GM18498 (cell line): ENCODE measurements around the gene FBP1.
"Not testable (repeated sequence)": the region's sequence is repeated elsewhere in the genome, so short reads cannot be mapped to it uniquely, and the experiment has no call there.

Experiments
- ATAC-seq: cut with Tn5 transposase; IDR thresholded peaks from one replicate; pipeline ENCODE4 v1.9.1; 2021; ENCODE audit warnings: mild to moderate bottlenecking, moderate library complexity; ENCODE audit not compliant: unreplicated experiment

The FBP1 gene

DNA sequence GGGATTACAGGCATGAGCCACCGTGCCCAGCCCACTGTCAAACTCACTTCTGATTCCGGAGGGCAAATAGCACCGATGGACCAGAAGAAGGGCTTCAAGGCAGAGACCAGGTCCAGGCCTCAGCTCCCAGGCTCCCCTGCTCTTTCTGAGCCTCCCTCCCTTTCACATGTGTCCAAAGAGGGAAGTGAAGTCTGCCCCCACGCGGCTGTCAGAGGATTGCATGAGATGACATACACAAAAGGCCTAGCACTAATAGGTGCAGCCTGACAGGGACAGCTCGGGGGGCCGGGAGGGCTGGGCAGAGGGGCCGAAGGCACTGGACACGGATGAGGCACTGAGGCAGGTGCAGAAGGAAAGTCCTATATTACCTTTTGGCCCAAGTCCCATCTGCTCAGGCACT is 16.1 kb downstream of the FBP1 start:
- no peak for ATAC-seq

DNA sequence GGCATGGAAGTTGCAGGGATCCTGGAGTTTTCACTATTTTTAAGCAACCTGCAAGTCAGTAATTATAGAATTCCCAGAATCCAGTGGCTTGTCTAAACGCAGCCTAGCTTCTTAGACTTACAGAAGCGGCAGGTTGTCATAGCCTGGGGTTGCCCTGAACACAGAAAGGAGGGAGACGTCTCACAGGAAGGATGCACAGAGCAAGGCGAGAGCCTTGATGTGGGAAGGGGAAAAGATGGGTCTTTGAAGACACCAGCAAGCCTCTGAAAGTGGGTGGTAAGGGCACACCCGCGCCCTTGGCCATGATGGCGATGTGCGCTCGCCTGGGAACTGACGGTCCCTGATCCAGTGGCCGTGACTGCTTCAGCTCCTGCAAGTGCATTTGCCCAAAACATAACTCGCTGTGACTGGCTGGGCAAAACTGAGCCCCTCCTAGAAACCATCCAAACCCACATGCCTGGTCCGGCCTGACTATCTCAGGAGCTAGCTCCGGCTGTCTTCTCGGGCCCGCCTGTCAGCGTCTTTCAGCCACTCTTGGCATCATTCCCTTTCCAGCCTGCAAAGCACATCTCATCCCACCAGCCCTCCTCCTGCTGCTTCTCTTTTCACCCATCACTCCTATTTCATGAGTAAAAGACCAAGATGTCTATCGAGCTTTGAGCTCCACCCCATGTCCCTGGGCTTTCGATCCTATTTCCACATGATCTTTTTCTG is 17.1 kb downstream of the FBP1 start:
- ATAC-seq, result no peak

DNA sequence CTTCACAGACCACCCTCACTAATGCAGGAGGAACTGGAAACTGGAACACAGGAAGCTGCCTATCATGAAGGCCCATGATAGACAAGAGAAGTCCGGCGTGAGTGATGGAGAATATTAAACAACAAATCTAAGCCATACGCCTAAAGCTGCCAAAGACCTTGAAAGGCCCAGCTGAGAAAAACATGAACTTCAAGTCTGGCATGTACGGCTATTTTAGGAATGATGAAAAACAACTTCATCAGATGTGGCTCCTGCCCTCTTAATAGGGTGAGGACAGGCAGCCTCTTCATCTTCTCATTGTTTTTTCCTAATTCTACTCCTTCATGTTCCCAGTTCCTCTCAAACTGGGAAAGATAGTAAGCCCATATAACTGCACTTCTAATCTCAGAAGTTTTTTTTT is 20.3 kb downstream of the FBP1 start:
- ATAC-seq, result no peak

DNA sequence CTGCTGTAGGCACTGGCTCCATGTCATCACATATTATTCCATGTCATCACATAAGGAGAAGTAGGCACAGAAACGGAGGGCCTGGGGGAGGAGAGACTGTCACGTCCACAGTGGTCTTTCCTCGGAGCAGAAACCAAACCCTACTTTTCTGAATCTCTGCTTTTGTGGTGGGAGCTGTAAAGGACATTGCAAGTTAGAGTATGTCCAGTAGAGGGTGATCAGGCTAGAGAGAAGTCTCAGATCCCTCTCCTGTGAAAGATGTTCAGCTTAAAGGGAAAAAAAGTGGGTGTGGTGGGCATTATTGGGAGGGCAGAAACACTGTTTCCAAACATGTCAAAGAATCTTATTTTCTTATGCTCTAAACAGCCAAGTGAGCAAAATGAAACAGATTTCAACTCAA is 26.3 kb downstream of the FBP1 start:
- ATAC-seq, result no peak

DNA sequence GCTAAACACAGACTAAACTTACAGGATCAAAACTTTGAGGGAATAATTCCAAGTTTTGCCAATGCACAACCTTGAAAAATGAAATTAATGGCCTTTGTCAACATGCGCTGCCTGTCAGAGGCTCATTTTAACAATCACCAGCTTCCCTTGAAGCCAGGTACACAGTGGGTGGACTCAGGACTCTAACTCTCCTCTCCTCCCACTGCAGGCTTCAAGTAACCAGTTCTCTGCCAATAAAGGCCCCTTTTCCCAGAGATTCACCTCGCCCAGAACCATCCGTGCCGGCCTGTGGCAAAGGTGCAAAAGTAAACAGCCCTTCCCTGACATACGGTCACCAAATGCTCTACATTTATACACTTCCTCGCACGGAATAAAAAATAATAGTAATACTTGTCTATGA is 27.2 kb downstream of the FBP1 start:
- ATAC-seq, result no peak

DNA sequence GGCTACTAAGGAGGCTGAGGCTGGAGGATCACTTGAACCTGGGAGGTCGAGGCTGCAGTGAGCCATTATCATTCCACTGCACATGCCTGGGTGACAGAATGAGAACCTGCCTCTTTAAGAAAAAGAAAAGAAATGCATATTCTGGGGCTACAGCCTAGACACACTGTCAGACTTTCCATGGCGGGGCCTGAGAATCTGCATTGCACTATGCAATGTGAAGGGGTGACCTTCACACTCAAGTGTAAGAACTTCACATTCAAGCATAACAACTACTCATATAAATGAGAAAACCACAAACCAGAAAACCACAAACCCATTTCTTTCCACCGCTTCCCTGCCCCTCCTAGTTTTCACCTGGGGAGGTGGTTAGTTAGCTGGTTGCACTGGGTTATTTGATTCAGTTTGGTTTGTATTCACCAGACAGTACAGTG is 27.7 kb downstream of the FBP1 start:
- no peak for ATAC-seq

DNA sequence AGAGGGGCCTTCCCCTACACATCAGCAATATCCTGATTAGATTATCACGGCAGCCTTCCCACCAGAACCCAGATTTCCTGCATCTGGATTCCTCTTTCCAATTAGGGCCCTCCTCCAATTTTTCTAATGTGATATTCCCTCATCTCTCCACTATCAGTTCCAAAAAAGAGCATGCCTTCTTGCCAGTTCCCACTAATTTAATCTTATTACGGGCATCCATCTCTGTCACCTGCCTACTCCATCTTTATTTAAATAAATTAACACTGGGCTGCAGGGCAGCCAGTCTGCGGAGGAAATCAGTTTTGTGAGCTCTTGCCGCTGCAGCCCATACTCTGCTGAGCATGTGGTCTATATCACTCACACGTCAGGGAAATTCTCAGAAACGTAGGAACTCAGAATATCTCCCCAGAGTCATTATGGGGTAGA is 29.1 kb downstream of the FBP1 start:
- no peak for ATAC-seq

DNA sequence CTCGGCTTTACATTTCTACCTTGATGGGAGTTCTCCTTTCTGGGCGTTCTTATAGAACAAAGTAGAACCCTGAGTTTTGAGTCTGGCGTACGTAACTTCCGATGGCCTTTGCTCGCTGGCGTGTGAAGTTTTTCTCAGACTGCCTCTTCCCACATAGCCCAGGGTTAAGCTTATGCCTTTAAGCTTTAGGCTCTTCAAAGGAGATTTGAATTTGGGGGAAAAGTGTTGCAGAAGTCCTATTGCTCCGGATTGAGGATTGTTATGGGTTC is 32.0 kb downstream of the FBP1 start:
- ATAC-seq, result no peak

DNA sequence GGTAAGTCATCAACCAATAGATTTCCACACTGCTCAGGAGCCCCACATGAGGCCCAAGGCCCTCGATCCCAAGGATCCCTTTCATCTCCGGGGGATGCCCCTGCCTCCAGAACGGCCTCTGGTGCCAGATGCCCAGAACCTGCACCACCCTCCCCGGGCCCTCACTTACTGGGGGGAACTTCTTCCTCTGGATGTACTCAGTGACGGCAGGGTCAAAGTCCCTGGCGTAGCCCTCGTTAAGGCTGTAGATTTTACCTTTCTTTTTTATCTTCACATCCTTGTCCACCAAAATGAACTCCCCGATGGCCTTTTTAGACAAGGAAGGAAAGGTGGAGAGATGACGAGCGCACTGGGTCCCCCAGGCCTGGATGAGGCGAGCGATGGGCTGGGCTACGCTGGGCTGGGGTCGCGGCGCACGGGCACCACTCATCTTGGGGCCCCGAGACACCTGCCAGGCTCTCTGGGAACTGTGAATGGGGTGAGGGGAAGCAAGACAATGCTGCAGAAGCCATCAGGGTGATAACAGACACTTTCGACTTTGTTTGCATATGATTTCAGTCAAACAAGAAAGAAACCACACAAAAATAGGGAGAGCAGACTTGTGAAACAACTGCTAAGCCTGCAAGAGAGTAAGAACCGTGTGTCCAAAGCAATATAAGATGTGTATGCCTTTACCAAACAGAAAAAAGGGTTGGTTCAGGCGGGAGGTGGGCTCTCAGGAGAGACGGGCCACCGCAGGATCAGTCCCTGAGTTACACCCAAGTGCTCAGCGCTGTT is 32.5 kb downstream of the FBP1 start:
- no peak for ATAC-seq

DNA sequence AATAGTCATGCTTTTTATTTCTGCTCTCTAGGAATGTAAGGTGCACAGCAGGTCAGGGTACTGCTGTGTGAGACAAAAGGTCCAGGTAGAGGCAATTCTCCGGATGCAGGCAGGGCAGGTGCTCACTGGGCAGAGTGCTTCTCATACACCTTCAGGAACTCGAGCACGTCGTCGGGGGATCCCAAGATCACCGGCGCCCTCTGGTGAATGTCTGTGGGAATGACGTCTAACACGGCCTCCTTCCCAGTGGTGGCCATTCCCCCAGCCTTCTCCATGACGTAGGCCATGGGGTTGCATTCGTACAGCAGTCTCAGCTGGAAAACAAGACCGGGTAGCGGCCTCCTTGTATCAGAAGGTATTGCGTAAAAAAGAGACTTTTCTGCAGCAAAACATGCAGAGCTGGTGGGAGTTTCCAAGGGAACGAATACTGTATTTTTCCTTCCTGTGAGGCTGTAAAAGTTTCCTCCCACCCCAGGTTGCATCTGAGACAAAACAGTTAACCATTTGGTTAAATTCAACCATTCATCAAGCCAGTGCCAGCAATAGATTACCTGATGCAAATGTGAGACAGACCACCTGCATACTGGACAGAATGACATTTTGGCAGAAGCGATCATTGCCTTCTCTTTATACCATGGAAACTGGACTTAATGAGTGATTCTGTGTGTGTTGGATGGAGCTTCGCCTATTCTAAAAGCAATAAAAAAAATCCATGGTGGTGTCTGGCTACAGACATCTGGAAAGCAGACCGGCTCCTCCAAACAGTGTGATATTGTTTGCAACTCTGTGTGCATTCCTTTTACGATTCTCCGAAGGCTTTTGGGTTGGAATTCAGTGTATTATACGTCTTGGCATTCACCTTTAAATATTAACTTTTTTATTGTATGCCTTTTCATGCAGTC is 35.8 kb downstream of the FBP1 start:
- no peak for ATAC-seq

DNA sequence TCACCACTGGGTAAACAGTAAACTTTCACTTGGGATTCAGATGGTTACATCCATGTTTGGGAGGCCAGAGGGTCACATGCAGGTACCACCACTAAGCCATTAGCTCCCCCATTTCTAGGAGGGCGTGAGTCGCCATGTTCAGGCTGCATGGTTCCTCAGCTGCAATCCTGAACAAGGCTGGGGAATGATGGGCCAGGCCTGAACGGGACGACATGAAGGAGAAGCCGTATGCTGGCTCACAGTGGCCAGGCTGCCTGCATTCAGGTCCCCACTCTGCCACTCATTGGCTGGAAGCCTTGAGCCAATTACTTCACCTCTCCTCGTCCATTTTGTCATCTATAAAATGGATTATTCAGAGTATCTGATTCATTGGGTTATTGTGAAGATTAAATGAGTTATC is 36.7 kb downstream of the FBP1 start:
- no peak for ATAC-seq

DNA sequence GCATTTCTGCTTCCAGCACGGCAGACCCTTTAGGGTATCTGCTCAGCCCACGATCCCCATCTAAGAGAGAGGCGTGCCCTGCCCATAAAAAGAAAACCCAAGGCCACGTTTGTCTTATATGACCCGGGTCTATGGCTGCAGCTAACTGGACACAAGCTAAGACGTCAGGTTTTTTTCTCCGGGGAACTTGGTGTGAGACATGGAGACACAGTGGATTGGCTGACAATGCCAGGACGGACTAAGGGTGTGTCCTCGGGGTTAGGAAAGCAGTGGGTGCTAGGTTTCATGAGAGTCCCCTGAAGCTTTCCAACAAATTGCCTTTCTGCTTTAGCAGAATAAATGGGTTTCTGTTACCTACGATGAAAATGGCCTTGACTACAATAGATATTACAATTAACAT is 38.6 kb downstream of the FBP1 start:
- no peak for ATAC-seq

DNA sequence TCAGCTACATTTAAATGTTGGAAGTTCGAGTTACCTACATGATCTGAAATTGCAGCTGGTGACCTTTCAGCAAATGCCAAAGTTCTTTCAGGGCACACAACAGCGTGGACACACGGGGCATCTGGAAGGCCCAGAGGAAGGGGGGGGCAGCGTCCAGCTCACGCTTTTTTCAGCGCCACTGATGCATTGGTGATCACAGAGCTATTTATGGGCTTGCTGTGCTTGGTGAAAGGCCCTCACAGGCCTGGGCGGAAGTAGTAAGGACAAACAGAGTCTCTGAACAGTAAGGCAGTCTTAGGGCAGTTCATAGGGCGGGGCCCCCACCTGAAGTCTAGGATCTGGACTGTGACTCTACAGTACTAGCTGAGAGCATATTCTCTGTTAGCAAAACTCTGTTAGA is 39.1 kb downstream of the FBP1 start:
- ATAC-seq, result no peak

DNA sequence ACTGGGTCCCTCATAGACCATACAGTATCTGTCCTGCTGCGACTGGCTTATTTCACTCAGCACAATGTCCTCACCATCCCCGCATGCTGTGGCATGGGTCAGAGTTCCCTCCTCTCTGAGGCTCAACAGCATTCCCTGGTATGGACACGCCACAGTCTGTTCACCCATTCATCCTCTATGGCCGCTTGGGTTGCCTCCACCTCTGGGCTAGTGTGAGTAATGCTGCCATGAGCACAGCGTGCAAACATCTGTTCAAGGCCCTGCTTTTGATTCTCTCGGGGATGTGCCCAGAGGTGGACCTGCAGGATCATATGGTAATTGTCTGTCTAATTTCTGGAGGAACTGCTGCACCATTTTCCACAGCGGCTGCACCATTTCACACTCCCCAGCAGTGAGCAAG is 40.2 kb downstream of the FBP1 start:
- ATAC-seq, result no peak

DNA sequence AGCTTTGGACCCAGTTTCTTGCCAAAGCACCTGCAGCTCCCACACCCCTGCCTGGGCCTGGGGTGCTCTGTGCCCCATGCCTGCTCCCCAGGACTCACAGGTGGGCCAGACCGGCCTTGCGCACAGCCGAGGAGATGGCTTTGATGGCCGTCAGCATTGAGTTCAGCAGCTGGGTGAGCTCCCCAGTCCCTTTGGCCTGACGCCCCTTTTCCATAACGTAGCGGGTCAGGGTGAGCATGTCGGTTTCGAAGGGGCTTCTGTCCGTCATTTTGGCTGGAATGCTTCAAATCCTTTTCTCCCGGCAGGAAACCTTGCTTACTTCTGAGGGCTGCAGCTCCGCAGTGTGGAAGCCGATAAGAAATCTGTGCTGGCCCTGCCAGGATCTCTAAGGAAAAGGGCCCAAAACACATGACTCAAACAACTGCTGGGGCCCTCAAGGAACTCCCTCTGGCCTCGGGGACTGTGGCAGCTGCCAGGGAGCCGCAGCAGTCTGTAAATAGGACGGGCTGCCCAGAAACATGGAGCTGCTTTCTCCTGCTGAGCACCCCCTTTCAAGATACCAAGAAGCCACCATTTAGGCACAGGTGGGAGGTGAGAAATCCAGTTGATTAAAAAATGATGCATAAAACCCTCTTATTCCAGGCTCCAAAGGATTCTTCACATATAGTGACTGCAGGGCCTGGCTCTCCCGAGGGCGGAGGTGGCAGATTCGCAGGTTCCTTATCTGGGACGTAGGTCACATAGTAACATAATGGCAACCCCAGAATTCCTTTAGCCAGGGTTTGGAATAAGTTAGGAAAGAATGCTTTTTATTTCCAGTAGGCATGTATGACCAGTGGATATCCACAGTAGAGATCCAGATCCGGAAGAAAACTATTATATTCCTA is 45.6 kb downstream of the FBP1 start, which contains the start of gene FBP2:
Gene FBP2, minus strand, starts transcription at position 366 of the 887 bp plus-strand sequence. Its CDS starts 98 bp downstream, at position 268.
- no peak for ATAC-seq

DNA sequence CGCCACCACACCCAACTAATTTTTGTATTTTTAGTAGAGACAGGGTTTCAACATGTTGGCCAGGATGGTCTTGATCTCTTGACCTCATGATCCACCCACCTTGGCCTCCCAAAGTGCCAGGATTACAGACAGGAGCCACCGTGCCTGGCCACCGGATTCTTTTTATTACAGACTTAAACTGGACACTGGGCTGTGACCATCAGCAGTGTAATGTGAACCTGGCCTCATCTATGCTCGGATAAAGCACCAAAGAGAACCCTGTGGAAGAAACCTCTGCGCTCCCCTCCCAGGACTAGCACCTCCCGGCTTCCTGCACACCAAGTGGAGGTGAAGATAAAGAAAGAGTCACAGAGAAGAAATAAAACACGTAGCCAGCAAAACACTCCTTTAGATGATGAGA is 46.6 kb downstream of the FBP1 start:
- ATAC-seq, result not testable (repeated sequence)

DNA sequence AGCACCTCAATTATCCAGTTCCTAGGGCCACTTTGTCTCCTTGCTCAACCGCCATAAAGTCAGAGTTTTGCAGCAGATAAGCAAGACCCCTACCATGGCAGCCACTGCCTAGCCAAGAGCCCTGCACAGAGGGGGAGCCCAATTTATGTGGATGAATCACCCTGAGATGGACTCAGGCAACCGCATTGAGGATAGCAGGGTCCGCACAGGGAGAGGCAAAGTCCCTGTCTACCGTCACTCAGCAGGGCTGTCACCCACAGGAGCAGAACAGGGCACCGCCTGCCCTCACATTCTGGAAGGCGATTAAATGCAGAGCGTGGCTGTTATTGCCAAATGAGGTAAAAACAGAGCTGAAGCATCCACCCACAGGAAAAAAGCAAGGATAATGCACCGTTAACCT is 47.4 kb downstream of the FBP1 start:
- no peak for ATAC-seq

DNA sequence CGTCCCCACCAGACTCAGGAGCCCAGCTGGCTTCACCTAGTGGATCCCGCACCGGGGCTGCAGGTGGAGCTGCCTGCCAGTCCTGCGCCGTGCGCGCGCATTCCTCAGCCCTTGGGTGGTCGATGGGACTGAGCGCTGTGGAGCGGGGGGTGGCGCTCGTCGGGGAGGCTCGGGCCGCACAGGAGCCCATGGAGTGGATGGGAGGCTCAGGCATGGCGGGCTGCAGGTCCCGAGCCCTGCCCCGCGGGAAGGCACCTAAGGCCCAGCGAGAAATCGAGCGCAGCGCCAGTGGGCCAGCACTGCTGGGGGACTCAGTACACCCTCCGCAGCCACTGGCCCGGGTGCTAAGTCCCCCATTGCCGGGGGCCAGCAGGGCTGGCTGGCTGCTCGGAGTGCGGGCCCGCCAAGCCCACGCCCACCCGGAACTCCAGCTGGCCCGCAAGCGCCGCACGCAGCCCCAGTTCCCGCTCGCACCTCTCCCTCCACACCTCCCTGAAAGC is 48.2 kb downstream of the FBP1 start:
- ATAC-seq, result not testable (repeated sequence)

DNA sequence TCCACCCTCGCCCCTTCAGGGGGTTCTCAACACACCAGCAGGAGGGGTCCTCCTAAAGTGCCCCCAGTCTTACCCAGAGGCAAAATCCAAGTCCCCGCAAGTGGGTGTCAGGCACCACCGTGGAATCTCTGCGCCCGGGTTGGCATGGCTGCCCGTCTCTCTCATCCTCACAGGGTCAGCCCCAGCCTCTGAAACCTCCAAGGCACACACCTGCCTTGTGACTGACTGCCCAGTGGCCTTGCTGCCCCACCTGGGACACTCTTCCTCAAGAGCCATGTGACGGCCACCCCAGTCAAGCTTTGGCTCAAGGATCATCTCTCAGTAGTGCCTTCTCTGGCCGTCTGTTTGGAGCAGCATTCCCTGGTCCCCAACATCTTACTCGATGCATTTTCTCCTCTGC is 50.6 kb downstream of the FBP1 start:
- ATAC-seq, result no peak

DNA sequence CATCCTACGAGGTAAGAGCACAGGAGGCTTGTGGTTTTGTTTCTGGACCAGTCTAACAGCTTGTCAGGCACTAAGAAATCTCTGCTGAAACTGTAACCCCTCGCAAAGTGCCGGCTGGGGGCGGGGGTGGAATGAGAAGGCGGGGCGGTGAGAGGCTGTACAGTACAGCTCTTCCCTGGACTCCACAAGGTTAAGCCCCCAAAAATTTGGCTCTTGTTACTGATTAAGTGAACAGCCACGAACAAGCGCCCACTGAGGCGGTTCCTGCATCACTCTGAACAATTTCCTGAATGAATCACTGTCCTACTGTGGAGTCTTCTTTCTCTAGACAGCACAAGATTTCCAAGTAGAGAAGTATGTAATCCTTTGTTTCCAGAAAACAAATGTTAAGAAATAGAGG is 52.5 kb downstream of the FBP1 start:
- ATAC-seq, result no peak
